ENCODE results near the gene ZHX3. TPM values are rescaled to one million over a fixed set of nuclear protein-coding genes. Genes with fewer than 3 reads are reported as not detected.

Gene ZHX3
- total and polyA plus RNA-seq, 2 of the 13 experiments (the other 11 are each of a cell fraction or from before 2014, with no cell fraction given): 8.4 to 11.7 TPM

GRCh38 chr20:41136680-41137613, 180.6 kb downstream of the ZHX3 start, which contains the start of gene PLCG1 (continued):
- TF ChIP-seq ZXDC (CRISPR knock-in tag; IDR thresholded peaks at IDR 0.05) (peak; percentile 59; the same call in 1 of the 2 replicates), NCOA5 (CRISPR knock-in tag; IDR thresholded peaks at IDR 0.05) (no peak), JDP2 (CRISPR knock-in tag; IDR thresholded peaks at IDR 0.05; ENCODE audit: borderline replicate concordance) (no peak), AHR (CRISPR knock-in tag; IDR thresholded peaks at IDR 0.05) (no peak; the same call in 1 of the 2 replicates), CAMTA2 (CRISPR knock-in tag; IDR thresholded peaks at IDR 0.05; ENCODE audit: borderline replicate concordance) (peak; percentile 48), MAFF (IDR thresholded peaks at IDR 0.05; ENCODE audit: low read depth, low read length) (no peak), NBN (conservative IDR thresholded peaks at IDR 0.05) (no peak), DPF2 (CRISPR knock-in tag; IDR thresholded peaks at IDR 0.05; ENCODE audit: borderline replicate concordance, low read depth) (peak; percentile 2; the same call in 1 of the 2 replicates), ZNF33B (CRISPR knock-in tag; IDR thresholded peaks at IDR 0.05) (no peak; the same call in 1 of the 2 replicates), BCLAF1 (IDR thresholded peaks at IDR 0.05) (no peak), ZNF205 (CRISPR knock-in tag; IDR thresholded peaks at IDR 0.05) (peak; percentile 72), TSC22D2 (CRISPR knock-in tag; IDR thresholded peaks at IDR 0.05; ENCODE audit: borderline replicate concordance) (peak; percentile 87; the same call in 1 of the 2 replicates), NFE2 (CRISPR knock-in tag; IDR thresholded peaks at IDR 0.05) (no peak), ZMYM4 (CRISPR knock-in tag; IDR thresholded peaks at IDR 0.05) (no peak; the same call in none of the 2 replicates), CBFB (CRISPR knock-in tag; IDR thresholded peaks at IDR 0.05) (peak; percentile 21; the same call in 1 of the 2 replicates), GTF2F1 (IDR thresholded peaks at IDR 0.05; ENCODE audit: low read length) (no peak), NR2F6 (IDR thresholded peaks at IDR 0.05) (no peak), NR2F6 (CRISPR knock-in tag; IDR thresholded peaks at IDR 0.05) (peak; percentile 21), ZNF280D (CRISPR knock-in tag; IDR thresholded peaks at IDR 0.05) (peak; percentile 93; the same call in 1 of the 2 replicates)
- TF ChIP-seq, protein P1, sequence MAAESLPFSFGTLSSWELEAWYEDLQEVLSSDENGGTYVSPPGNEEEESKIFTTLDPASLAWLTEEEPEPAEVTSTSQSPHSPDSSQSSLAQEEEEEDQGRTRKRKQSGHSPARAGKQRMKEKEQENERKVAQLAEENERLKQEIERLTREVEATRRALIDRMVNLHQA (CRISPR knock-in tag; IDR thresholded peaks at IDR 0.05): no peak
